NT2/D1 (cell line): ENCODE data around the gene SUCLG2.
A peak's percentile ranks its signal among the peaks of the same experiment; 100 is the strongest.

Experiments used
- DNase-seq: peaks from one replicate; pipeline ENCODE4 v3.0.0-alpha.2; 2011; ENCODE audit warnings: low read depth, low spot score
- H3K27me3 ChIP-seq: 2 replicates; pipeline ENCODE4 v1.6.0; 2011; ENCODE audit warnings: mild to moderate bottlenecking; ENCODE audit not compliant: insufficient read length, insufficient read depth
- H3K36me3 ChIP-seq: 2 replicates; pipeline ENCODE4 v1.6.1; 2011; ENCODE audit warnings: mild to moderate bottlenecking, low read length, mixed read lengths; ENCODE audit not compliant: insufficient read depth, insufficient read length
- H3K4me1 ChIP-seq: 2 replicates; pipeline ENCODE4 v1.5.1; 2011; ENCODE audit not compliant: insufficient read depth, insufficient read length
- H3K4me3 ChIP-seq: 2 replicates; pipeline ENCODE4 v1.5.1; 2011; ENCODE audit warnings: low read depth; ENCODE audit not compliant: insufficient read length
- H3K9ac ChIP-seq: 2 replicates; pipeline ENCODE4 v1.6.0; 2011; ENCODE audit warnings: low read depth; ENCODE audit not compliant: insufficient read length
- H3K9me3 ChIP-seq: 2 replicates; pipeline ENCODE4 v1.5.1; 2011; ENCODE audit warnings: mild to moderate bottlenecking, low read length; ENCODE audit not compliant: insufficient read depth
- SUZ12 ChIP-seq: IDR thresholded peaks from 2 replicates; pipeline ENCODE4 v1.6.1; 2011; ENCODE audit not compliant: insufficient read length, insufficient read depth; ENCODE audit errors: extremely low read depth
- YY1 ChIP-seq: IDR thresholded peaks from 2 replicates; pipeline ENCODE4 v1.6.1; 2011; ENCODE audit not compliant: insufficient read length, insufficient read depth
- ZNF274 ChIP-seq: IDR thresholded peaks from 2 replicates; pipeline ENCODE4 v1.6.1; 2011; ENCODE audit warnings: mild to moderate bottlenecking, low read depth, low read length

Gene SUCLG2

GRCh38 chr3:67661089-67661488 is 6.7 kb upstream of the SUCLG2 start:
- no peak overlapping the region for H3K9ac ChIP-seq
- no peaks in the 10 kb centered on the region for H3K27me3 ChIP-seq
- no peak for DNase-seq
- H3K4me1 ChIP-seq = no peaks in the 10 kb centered on the region
- no peak overlapping the region for H3K4me3 ChIP-seq
- peaks cover 15% of the 10 kb centered on the region; the same call in 1 of the 2 replicates for H3K9me3 ChIP-seq
- H3K36me3 ChIP-seq = peaks cover 1% of the 10 kb centered on the region
- TF ChIP-seq YY1 (no peak), ZNF274 (no peak), SUZ12 (no peak)

DNA sequence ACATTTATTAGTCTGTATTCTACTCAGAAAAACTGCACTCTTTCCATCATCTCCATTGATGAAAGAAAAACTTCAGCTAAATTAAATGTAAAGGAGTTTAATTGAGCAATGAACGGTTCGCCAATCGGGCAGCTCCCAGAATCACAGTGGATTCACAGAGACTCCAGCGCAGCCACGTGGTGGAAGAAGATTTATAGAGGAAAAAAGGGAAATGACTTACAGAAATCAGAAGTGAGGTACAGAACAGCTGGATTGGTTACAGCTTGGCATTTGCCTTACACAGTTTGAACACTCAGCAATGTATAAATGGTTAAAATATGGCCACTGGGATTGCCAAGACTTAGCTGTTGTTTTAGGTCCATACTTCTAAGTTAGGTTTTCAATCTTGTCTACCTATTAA is 2.8 kb upstream of the SUCLG2 start:
- Histone ChIP-seq H3K4me1 (no peaks in the 10 kb centered on the region), H3K4me3 (no peak overlapping the region), H3K9ac (no peak overlapping the region), H3K27me3 (no peaks in the 10 kb centered on the region), H3K36me3 (peaks cover 7% of the 10 kb centered on the region), H3K9me3 (peaks cover 25% of the 10 kb centered on the region)
- TF ChIP-seq YY1 = no peak
- no peak for TF ChIP-seq ZNF274
- no peak for TF ChIP-seq SUZ12
- DNase-seq = no peak

DNA sequence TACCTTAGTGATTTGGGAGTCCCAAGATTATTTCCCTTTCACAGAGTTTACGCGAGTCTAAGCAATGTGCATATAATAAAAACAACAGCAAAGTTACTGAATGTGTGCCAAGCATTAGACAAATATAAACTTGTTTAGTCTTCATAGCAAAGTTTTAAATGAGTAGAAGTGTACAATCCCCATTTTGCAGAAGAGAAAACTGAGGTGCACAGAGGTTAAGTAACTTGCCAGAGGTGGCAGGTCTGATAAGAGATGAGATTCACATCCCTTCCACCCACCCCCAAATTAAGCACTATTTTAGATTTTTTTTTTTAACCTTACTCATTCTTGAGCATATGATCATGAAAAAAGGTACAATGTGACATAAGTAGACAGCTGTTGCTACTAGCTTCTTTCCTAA is 2.2 kb upstream of the SUCLG2 start:
- H3K4me1 ChIP-seq = no peaks in the 10 kb centered on the region
- no peak for DNase-seq
- no peaks in the 10 kb centered on the region for H3K27me3 ChIP-seq
- TF ChIP-seq SUZ12 (no peak), YY1 (no peak), ZNF274 (no peak)
- H3K9ac ChIP-seq = no peak overlapping the region
- H3K36me3 ChIP-seq = peaks cover 7% of the 10 kb centered on the region
- peaks cover 25% of the 10 kb centered on the region for H3K9me3 ChIP-seq
- no peak overlapping the region for H3K4me3 ChIP-seq

- no peaks in the 10 kb centered on the region for H3K27me3 ChIP-seq
- H3K36me3 ChIP-seq = peaks cover 7% of the 10 kb centered on the region
- H3K9me3 ChIP-seq = peaks cover 25% of the 10 kb centered on the region
- H3K4me3 ChIP-seq = no peak overlapping the region
- no peak for DNase-seq
- TF ChIP-seq ZNF274 = no peak
- TF ChIP-seq SUZ12 = no peak
- TF ChIP-seq YY1 = no peak
- H3K4me1 ChIP-seq = no peaks in the 10 kb centered on the region
- no peak overlapping the region for H3K9ac ChIP-seq
These were observed 1.1 kb upstream of the SUCLG2 start for GRCh38 chr3:67655364-67656121.

DNA sequence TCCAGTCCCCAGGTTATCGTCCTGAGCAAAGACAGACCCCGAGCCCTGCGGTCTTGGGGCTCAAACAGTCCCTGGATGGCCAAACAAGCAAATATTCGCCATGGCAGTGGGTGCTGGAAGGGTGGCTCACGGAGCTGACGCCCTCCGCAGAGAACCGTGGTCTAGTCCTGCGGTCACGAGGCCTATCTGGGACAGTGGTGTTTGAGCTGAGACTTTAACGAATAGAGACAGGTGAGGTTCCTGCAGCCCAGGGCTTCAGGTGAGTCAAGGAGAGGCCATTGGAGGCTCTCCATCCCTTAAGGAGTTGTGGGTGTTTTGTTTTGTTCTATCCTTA is 399 bp upstream of the SUCLG2 start:
- no peaks in the 10 kb centered on the region for H3K27me3 ChIP-seq
- peaks cover 7% of the 10 kb centered on the region for H3K36me3 ChIP-seq
- peak overlapping the region; percentile 95 for H3K9ac ChIP-seq
- peak overlapping the region; percentile 79 for H3K4me3 ChIP-seq
- TF ChIP-seq YY1 (no peak), SUZ12 (no peak), ZNF274 (no peak)
- H3K9me3 ChIP-seq = peaks cover 25% of the 10 kb centered on the region
- no peaks in the 10 kb centered on the region for H3K4me1 ChIP-seq
- DNase-seq = peak; percentile 6

- H3K36me3 ChIP-seq = peaks cover 7% of the 10 kb centered on the region
- H3K9me3 ChIP-seq = peaks cover 25% of the 10 kb centered on the region
- peak overlapping the region; percentile 95 for H3K9ac ChIP-seq
- H3K4me3 ChIP-seq = peak overlapping the region; percentile 79
- H3K4me1 ChIP-seq = no peaks in the 10 kb centered on the region
- DNase-seq = peak; percentile 15
- TF ChIP-seq YY1 = no peak
- TF ChIP-seq ZNF274 = no peak
- TF ChIP-seq SUZ12 = no peak
- H3K27me3 ChIP-seq = no peaks in the 10 kb centered on the region
These were observed 850 bp downstream of the SUCLG2 start for GRCh38 chr3:67653425-67654098.

DNA sequence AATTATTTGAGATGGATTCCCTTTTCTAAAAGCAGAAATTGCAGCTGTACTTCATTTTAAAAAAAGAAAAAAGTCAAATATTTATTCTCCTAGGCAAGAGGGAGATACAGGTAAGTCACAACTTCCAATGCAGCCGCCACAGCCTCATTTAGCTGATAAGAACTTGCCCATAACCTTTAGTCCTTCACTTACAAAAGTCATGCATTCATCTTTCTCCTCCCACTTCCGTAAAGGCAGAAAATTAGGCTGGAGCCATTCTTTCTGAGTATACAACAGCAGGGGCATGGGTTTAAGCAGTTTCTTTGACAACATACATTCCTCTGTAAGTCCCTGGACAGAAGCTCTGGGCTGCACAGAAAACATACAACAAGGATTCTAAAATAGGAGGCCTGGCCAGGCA is 4.3 kb downstream of the SUCLG2 start:
- Histone ChIP-seq H3K9me3 (no peaks in the 10 kb centered on the region), H3K4me3 (no peak overlapping the region), H3K9ac (no peak overlapping the region), H3K4me1 (no peaks in the 10 kb centered on the region), H3K27me3 (no peaks in the 10 kb centered on the region), H3K36me3 (peaks cover 2% of the 10 kb centered on the region)
- no peak for DNase-seq
- TF ChIP-seq SUZ12 (no peak), YY1 (no peak), ZNF274 (no peak)
